Activated CD8-positive, alpha-beta T cell treated with anti-CD3 and anti-CD28 coated beads for 36 hours (primary cell): ENCODE measurements around the gene ZNF445. TPM values are rescaled to one million over a fixed set of nuclear protein-coding genes. Genes with fewer than 3 reads are reported as not detected.

Source experiments
- ATAC-seq: fragments of 200-7000 bp; cut with Tn5 transposase; one replicate; pipeline ENCODE4 v1.10.0; 2021; ENCODE audit warnings: mild to moderate bottlenecking, moderate library complexity
- CTCF ChIA-PET: fragments of 350-600 bp; sonication (Branson Sonifier 250); formaldehyde crosslinking; loops from one replicate; lab custom pipeline; 2021; ENCODE audit warnings: antibody characterized with exemption; lab: Charles Lee
- POLR2A ChIA-PET: fragments of 350-600 bp; sonication (Branson Sonifier 250); formaldehyde crosslinking; loops from one replicate; lab custom pipeline; 2021; ENCODE audit warnings: antibody characterized with exemption; lab: Charles Lee
- DNase-seq: peaks from one replicate; pipeline ENCODE4 v3.0.0-alpha.2; 2020
- H3K27ac Mint-ChIP-seq: one replicate; pipeline ENCODE4 v1.8.0; 2021; ENCODE audit warnings: mild to moderate bottlenecking, mixed read lengths
- H3K27me3 Mint-ChIP-seq: one replicate; pipeline ENCODE4 v1.8.0; 2021; ENCODE audit warnings: mixed read lengths
- H3K36me3 Mint-ChIP-seq: one replicate; pipeline ENCODE4 v1.8.0; 2021; ENCODE audit warnings: low read depth, mixed read lengths
- H3K4me1 Mint-ChIP-seq: one replicate; pipeline ENCODE4 v1.8.0; 2021; ENCODE audit warnings: low read depth, mixed read lengths
- H3K4me3 Mint-ChIP-seq: one replicate; pipeline ENCODE4 v1.8.0; 2021; ENCODE audit warnings: mild to moderate bottlenecking, moderate library complexity, mixed read lengths
- H3K9me3 Mint-ChIP-seq: one replicate; pipeline ENCODE4 v1.8.0; 2021; ENCODE audit warnings: mixed read lengths
- intact Hi-C: fragments of 100-400 bp; cut with micrococcal nuclease; formaldehyde crosslinking; loops from one replicate; pipeline ENCODE4 v1.10.0; 2022
- total RNA-seq, 2 experiments: library from RNA; stranded (reverse); gene quantifications; one replicate each; pipeline ENCODE4 v1.2.3, GENCODE V29; 2021
- TF ChIP-seq, protein P1 (sequence below): fragments of 200-600 bp; IDR thresholded peaks from one replicate; pipeline ENCODE4 v1.8.0; 2022; ENCODE audit warnings: antibody characterized with exemption, mild to moderate bottlenecking

Gene ZNF445
- 10 to 100 TPM; 16.3 to 18.4 TPM for total RNA-seq

DNA sequence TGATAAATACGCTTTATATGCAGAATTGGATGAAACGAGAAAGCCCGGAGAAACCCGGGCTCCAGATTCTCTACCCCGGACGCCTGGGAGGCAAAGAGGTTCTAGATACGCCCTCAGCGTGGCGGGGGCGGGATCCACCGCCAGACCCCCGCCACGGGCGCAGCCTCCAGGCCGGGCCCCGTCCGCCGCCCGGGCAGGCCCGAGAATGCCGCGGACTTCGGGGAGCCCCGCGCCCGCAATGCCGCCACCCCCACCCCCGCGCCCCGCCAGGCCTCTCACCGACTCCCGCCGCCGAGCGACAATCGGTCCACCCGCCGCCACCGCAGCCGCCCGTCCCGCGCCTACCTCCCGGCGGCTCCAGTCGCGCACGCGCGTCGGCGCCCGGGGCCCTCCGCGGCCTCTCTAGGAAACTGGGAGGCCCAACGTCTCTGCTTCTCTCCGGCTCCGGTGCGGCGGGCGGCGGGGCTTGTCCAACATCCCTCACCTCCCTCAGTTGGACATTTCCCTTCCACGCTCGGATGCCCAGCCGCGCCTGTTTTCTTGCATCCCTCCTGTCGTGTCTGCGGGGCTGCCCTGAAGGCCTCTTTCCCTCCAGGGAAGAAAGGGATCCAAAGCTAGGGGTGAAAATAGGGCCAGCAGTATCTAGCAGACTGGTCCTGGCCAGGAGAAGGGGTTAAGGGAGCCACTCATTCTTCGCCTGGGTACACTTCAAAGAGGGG, at the start of gene ZNF445:
TSS of gene ZNF445 (minus strand) at position 359 of the 719 bp plus-strand sequence. CDS start 22,121 bp downstream, outside the sequence.
- ATAC-seq (peak; percentile 92), DNase-seq (peak; percentile 78)
- intact Hi-C loops: no loop called here
- TF ChIP-seq, protein P1, sequence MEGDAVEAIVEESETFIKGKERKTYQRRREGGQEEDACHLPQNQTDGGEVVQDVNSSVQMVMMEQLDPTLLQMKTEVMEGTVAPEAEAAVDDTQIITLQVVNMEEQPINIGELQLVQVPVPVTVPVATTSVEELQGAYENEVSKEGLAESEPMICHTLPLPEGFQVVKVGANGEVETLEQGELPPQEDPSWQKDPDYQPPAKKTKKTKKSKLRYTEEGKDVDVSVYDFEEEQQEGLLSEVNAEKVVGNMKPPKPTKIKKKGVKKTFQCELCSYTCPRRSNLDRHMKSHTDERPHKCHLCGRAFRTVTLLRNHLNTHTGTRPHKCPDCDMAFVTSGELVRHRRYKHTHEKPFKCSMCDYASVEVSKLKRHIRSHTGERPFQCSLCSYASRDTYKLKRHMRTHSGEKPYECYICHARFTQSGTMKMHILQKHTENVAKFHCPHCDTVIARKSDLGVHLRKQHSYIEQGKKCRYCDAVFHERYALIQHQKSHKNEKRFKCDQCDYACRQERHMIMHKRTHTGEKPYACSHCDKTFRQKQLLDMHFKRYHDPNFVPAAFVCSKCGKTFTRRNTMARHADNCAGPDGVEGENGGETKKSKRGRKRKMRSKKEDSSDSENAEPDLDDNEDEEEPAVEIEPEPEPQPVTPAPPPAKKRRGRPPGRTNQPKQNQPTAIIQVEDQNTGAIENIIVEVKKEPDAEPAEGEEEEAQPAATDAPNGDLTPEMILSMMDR: no peak
- ChIA-PET CTCF (interaction anchor here (1.1 kb wide), 2 partner anchors 33 to 38 kb away, joined by 4 to 6 read pairs; no protein-coding TSS in a partner anchor), POLR2A (interaction anchor here (1.2 to 2.4 kb wide), 2 partner anchors 33 to 55 kb away, joined by 3 to 9 read pairs; no protein-coding TSS in a partner anchor)
- Mint-ChIP-seq H3K36me3 (no peaks in the 10 kb centered on the region), H3K27ac (peak within 1 kb of the TSS; percentile 86), H3K4me1 (peaks cover 36% of the 10 kb centered on the region), H3K27me3 (no peaks in the 10 kb centered on the region), H3K4me3 (peak within 1 kb of the TSS; percentile 82), H3K9me3 (no peaks in the 10 kb centered on the region)

DNA sequence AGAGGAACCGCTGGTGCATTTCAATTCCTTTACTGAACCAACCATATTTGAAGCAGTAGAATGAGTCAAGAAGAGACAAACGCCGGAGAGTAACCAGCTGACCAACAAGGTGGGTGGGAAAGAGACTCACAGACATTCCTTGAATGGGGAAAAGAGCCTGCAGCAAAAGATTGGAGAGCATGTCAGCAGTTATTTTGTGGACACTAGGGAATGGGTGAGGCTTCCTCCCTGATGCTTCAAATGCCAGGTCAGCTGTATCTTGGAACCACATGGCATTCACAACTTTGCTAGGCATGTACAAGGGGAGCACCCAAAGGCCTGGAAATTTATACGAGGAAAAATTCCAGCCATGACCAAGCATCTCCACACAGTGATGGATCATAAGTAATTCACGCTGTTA, 47.6 kb upstream of the ZNF445 start:
- no peak overlapping the region for H3K4me3 Mint-ChIP-seq
- CTCF ChIA-PET: no interaction called here
- ATAC-seq (no peak), DNase-seq (no peak)
- TF ChIP-seq, protein P1: no peak
- intact Hi-C loops: loop anchor here (10.0 kb wide), 1 partner anchor 200 kb away; no protein-coding TSS in a partner anchor
- no peaks in the 10 kb centered on the region for H3K36me3 Mint-ChIP-seq
- peaks cover 25% of the 10 kb centered on the region for H3K27me3 Mint-ChIP-seq
- POLR2A ChIA-PET: no interaction called here
- H3K9me3 Mint-ChIP-seq: no peaks in the 10 kb centered on the region
- H3K27ac Mint-ChIP-seq: no peak overlapping the region
- no peaks in the 10 kb centered on the region for H3K4me1 Mint-ChIP-seq

GRCh38 chr3:44522494-44522933, 45.0 kb upstream of the ZNF445 start:
- no peak overlapping the region for H3K4me3 Mint-ChIP-seq
- peaks cover 7% of the 10 kb centered on the region for H3K4me1 Mint-ChIP-seq
- no peak overlapping the region for H3K27ac Mint-ChIP-seq
- CTCF ChIA-PET: no interaction called here
- intact Hi-C loops: loop anchor here (10.0 kb wide), 1 partner anchor 198 kb away; no protein-coding TSS in a partner anchor
- ATAC-seq (no peak), DNase-seq (no peak)
- no peaks in the 10 kb centered on the region for H3K9me3 Mint-ChIP-seq
- TF ChIP-seq, protein P1: no peak
- H3K27me3 Mint-ChIP-seq: peaks cover 29% of the 10 kb centered on the region
- no peaks in the 10 kb centered on the region for H3K36me3 Mint-ChIP-seq
- POLR2A ChIA-PET: no interaction called here

GRCh38 chr3:44521721-44522120, 44.3 kb upstream of the ZNF445 start:
- POLR2A ChIA-PET: interaction anchor here (0.5 kb wide), 1 partner anchor 198 kb away, joined by 3 read pairs; no protein-coding TSS in a partner anchor
- H3K4me3 Mint-ChIP-seq: no peak overlapping the region
- ATAC-seq: no peak
- no peaks in the 10 kb centered on the region for H3K36me3 Mint-ChIP-seq
- TF ChIP-seq, protein P1: no peak
- no peaks in the 10 kb centered on the region for H3K9me3 Mint-ChIP-seq
- CTCF ChIA-PET: no interaction called here
- intact Hi-C loops: loop anchor here (10.0 kb wide), 1 partner anchor 197 kb away; no protein-coding TSS in a partner anchor
- H3K27ac Mint-ChIP-seq: no peak overlapping the region
- peaks cover 7% of the 10 kb centered on the region for H3K4me1 Mint-ChIP-seq
- no peak for DNase-seq
- peaks cover 28% of the 10 kb centered on the region for H3K27me3 Mint-ChIP-seq

DNA sequence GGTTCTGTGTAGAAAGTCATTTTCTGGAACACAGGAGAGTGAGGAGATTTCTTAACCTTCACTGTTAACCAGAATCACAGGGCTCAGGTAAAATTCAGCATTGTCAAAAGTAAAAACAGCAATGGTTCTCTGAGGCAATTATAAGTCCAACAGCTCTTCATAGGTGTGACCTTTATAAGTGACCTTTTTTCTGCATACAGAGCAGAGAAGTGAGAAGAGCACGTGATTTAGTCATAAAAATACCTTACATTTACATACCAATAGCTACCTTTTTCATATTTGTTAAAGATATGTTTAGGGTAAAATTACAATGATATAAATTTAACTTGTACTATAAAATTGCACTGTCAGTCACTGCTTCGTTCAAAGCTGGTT, 41.3 kb upstream of the ZNF445 start:
- H3K36me3 Mint-ChIP-seq: no peaks in the 10 kb centered on the region
- no peak overlapping the region for H3K27ac Mint-ChIP-seq
- H3K4me1 Mint-ChIP-seq: peaks cover 7% of the 10 kb centered on the region
- H3K9me3 Mint-ChIP-seq: no peaks in the 10 kb centered on the region
- peaks cover 21% of the 10 kb centered on the region for H3K27me3 Mint-ChIP-seq
- no peak for DNase-seq
- TF ChIP-seq, protein P1: no peak
- no peak overlapping the region for H3K4me3 Mint-ChIP-seq
- CTCF ChIA-PET: interaction anchor here (0.8 kb wide), 1 partner anchor 14 kb away, joined by 4 read pairs; no protein-coding TSS in a partner anchor
- POLR2A ChIA-PET: interaction anchor here (0.9 kb wide), 1 partner anchor 9 kb away, joined by 3 read pairs; no protein-coding TSS in a partner anchor
- intact Hi-C loops: no loop called here
- ATAC-seq: no peak
